GM06990 (cell line): ENCODE results near the gene ADAM10.

Experiments used
- DNase-seq: peaks from one replicate; pipeline ENCODE4 v3.0.0-alpha.2; 2011; ENCODE audit not compliant: insufficient read length; ENCODE audit errors: extremely low read depth
- H3K27me3 ChIP-seq: replicated peaks from 2 replicates; pipeline ENCODE4 v1.6.0; 2011; ENCODE audit warnings: low read length; ENCODE audit not compliant: control insufficient read depth, insufficient read depth
- H3K36me3 ChIP-seq: 2 replicates; pipeline ENCODE4 v1.5.1; 2011; ENCODE audit warnings: low read length; ENCODE audit not compliant: control insufficient read depth, insufficient read depth
- H3K4me3 ChIP-seq: replicated peaks from 2 replicates; pipeline ENCODE4 v1.5.1; 2011; ENCODE audit warnings: low read depth, mild to moderate bottlenecking, control low read depth, low read length
- CTCF ChIP-seq: IDR thresholded peaks from 2 replicates; pipeline ENCODE4 v1.5.1; 2011; ENCODE audit warnings: low read length, control low read depth, mild to moderate bottlenecking, inconsistent platforms; ENCODE audit not compliant: insufficient read depth, poor library complexity, severe bottlenecking

Gene ADAM10

DNA sequence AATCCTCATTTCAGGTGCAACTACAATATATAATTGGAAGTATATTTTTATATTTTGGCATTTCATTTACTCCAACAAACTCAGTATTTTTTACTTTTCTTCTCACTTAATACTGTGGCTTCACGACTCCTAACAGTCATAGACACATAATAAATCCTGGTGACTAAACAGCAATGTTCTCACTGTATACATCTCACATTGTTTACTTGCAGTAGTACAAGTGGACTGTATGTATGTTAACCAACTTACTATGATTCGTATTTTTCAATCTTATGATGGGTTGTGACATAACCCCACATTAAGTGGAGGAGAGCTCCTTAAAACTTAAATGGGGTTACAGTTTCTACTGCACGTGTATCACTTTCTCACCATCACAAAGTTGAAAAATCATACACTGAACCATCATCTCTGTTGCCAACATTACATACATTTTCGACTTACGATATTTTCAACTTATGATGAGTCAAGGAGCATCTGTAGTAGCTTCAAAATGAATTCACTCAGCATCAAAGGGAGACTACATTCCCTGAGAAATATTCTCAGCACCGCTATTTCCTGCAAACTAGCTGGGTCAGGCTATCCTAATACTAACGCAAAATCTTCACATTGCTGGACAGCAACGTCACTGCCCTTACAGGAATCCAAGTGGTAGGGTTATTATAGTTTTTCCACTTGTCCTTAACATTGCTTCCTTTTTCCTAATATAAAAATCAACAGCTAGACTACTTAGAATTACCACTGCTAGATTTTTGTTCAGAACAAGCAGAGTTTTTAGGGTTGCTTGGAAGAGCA is 7.3 kb downstream of the ADAM10 start:
- DNase-seq: no peak
- TF ChIP-seq CTCF: no peak
- Histone ChIP-seq H3K36me3 (no peaks in the 10 kb centered on the region), H3K27me3 (no peaks in the 10 kb centered on the region), H3K4me3 (no peak overlapping the region)

GRCh38 chr15:58741032-58741431 is 8.5 kb downstream of the ADAM10 start:
- no peak for DNase-seq
- Histone ChIP-seq H3K36me3 (no peaks in the 10 kb centered on the region), H3K4me3 (no peak overlapping the region), H3K27me3 (no peaks in the 10 kb centered on the region)
- TF ChIP-seq CTCF: no peak

DNA sequence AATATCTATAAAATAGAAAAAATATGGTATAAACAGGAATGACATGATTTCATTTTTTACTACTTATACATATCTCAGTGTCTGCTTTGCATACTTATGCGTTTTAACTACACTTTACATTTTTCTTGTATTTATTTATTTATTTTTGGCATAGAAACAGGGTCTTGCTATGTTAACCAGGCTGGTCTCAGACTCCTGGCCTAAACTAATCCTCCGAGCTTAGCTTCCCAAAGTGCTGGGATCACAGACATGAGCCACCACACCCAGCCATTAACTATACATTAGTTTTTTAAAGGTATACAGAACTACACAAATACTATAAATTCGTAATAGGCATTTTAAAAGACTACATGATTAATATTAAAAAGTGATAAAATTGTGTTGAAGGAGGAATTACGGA is 9.1 kb downstream of the ADAM10 start:
- TF ChIP-seq CTCF: no peak
- DNase-seq: no peak
- H3K27me3 ChIP-seq: no peaks in the 10 kb centered on the region
- no peak overlapping the region for H3K4me3 ChIP-seq
- H3K36me3 ChIP-seq: no peaks in the 10 kb centered on the region

DNA sequence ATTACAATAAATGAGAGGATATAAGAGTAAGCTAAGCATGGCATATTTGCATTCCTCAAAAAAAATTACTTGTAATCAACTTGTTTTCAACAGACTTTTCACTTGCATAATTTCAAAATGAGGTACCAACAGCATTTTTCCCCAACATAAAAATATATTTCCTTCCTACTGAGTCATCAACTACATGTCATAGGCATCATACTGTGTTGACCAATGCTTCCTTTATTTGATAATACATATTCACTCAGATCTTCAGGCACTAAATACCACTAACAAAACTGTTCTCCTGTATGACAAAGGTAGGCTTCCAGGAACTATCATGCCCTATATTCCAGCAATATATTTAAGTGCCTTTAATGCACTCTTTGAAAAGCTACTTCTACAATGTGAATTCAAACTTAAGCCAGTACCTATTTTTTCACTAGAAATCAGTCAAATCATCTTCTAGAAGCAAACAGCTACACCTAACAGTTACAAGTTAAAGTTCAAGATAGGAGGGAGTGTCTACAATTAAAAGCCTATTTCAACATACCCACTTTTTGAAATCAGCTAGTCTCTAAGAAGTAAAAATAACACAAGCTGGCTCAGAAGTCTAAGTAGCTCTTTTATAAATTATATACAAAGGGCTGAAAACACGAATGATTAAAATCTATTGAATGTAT is 11.3 kb downstream of the ADAM10 start:
- Histone ChIP-seq H3K4me3 (no peak overlapping the region), H3K27me3 (no peaks in the 10 kb centered on the region), H3K36me3 (no peaks in the 10 kb centered on the region)
- no peak for TF ChIP-seq CTCF
- no peak for DNase-seq

DNA sequence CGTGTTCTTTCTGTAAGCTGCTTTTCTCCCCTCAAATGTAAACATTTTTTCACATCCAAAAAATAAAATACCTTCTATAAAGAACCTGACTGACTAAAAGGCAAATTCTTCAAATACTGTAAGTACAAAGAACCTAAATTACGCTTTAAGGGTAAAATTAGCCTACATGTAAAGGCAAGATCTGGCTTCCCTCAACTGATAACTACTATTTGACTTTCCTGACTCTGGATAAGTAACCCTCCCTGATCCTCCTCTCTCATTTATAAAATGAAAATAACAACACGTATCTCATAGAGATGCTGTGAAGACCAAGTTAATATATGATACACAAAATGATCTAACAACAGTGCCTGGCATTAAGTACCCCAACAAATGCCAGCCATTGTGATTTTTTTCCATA is 12.2 kb downstream of the ADAM10 start:
- Histone ChIP-seq H3K4me3 (no peak overlapping the region), H3K36me3 (no peaks in the 10 kb centered on the region), H3K27me3 (no peaks in the 10 kb centered on the region)
- TF ChIP-seq CTCF: no peak
- DNase-seq: no peak
